Subcutaneous abdominal adipose tissue (tissue), 5 donors: Measurements from ENCODE around the gene TRAPPC3L.
"Not testable (repeated sequence)": the region's sequence is repeated elsewhere in the genome, so short reads cannot be mapped to it uniquely, and the experiment has no call there.

Source experiments
- H3K27ac ChIP-seq: one replicate; pipeline ENCODE4 v1.7.0; 2013; ENCODE audit warnings: low read depth, mild to moderate bottlenecking, inconsistent platforms, low read length, moderate library complexity
- H3K27me3 ChIP-seq, 5 donors: one replicate each; pipeline ENCODE4 v1.7.0; 2013; ENCODE audit warnings: low read length in 5 of 5, inconsistent platforms in 1 of 5; ENCODE audit not compliant: control insufficient read depth in 5 of 5, insufficient read depth in 4 of 5
- H3K36me3 ChIP-seq, 5 donors: one replicate each; pipeline ENCODE4 v1.7.0; 2013; ENCODE audit warnings: low read length in 5 of 5; ENCODE audit not compliant: control insufficient read depth in 5 of 5, insufficient read depth in 5 of 5
- H3K4me1 ChIP-seq, 5 donors: one replicate each; pipeline ENCODE4 v1.7.0; 2013; ENCODE audit warnings: low read length in 5 of 5, mild to moderate bottlenecking in 3 of 5, moderate library complexity in 1 of 5; ENCODE audit not compliant: control insufficient read depth in 5 of 5, insufficient read depth in 5 of 5
- H3K4me3 ChIP-seq, 5 donors: one replicate each; pipeline ENCODE4 v1.7.0; 2013; ENCODE audit warnings: low read length in 5 of 5, low read depth in 1 of 5
- H3K9ac ChIP-seq, 5 donors: one replicate each; pipeline ENCODE4 v1.7.0; 2013; ENCODE audit warnings: low read length in 5 of 5, mild to moderate bottlenecking in 4 of 5, moderate library complexity in 3 of 5
- H3K9me3 ChIP-seq, 5 donors: one replicate each; pipeline ENCODE4 v1.7.0; 2013; ENCODE audit warnings: low read length in 5 of 5; ENCODE audit not compliant: control insufficient read depth in 5 of 5
- donor health status: healthy.
- donor health status: healthy.
- donor health status: healthy.
- donor health status: healthy.
- donor health status: healthy.

TRAPPC3L gene

DNA sequence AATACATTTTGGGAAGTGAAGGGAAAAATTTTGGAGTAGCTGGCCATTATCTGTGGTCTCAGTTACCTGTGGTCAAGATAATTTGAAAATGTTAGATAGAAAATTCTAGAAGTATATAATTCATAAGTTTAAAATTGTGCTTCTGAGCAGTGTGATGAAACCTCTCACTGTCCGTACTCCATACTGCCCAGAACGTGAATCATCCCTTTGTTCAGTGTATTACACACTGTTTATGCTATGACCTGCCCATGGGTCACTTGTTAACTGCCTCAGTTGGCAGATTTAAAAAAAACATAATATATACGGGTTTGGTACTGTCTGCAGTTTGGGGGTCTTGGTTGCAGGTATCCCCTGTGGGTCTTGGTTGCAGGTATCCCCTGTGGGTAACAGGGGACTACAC is 38.2 kb downstream of the TRAPPC3L start:
- no peak overlapping the region for H3K4me3 ChIP-seq

DNA sequence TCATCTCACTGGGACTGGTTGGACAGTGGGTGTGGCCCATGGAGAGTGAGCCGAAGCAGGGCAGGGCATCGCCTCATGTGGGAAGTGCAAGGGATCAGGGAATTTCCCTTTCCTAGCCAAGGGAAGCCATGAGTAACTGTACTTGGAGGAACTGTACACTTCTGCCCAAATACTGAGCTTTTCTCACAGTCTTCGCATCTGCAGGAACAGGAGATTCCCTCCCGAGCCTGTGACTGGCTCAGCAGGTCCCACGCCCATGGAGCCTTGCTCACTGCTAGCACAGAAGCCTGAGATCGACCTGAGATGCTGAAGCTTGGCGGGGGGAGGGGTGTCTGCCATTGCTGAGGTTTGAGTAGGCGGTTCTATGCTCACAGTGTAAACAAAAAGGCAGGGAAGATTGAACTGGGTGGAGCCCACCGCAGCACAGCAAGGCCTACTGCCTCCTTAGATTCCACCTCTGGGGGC is 44.5 kb downstream of the TRAPPC3L start:
- Histone ChIP-seq H3K4me1 (no peaks in the 10 kb centered on the region), H3K27me3 (no peaks in the 10 kb centered on the region), H3K27ac (no peak overlapping the region), H3K9ac (no peak overlapping the region), H3K36me3 (no peaks in the 10 kb centered on the region), H3K4me3 (no peak overlapping the region), H3K9me3 (no peaks in the 10 kb centered on the region)

More for the DNA sequence above, 38.2 kb downstream of the TRAPPC3L start:
- H3K4me1 ChIP-seq: peaks cover 0 to 12% (median 5%) of the 10 kb centered on the region in 5 donors
- no peak overlapping the region for H3K9ac ChIP-seq
- H3K27me3 ChIP-seq: no peaks in the 10 kb centered on the region
- no peaks in the 10 kb centered on the region for H3K36me3 ChIP-seq
- no peaks in the 10 kb centered on the region for H3K9me3 ChIP-seq
- H3K27ac ChIP-seq: no peak overlapping the region

DNA sequence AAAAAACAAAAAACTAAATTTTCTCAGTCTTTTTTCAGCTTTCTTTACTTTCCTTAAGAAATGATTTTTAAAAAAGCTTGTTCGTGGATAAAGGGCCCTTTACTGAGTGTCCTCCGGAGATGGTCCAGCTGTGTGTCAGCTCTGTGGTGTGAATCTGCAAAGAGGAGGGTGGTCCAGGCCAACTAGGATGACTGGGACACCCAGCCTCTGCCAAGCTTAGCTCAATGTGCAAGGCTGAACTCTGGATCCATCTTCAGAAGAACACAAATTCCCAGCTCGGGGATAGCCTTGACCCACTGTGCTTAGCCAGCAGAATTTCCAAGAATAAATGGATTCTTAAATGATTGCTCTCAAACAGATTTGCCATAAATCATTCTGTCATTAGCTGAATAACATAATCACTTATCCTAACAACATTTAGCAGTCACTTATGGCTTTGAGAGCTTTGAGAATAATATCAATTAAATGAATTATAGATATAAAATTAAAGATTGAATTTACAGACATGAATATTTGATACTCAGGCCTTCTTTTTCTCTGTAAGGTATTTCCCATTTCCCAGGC is 48.3 kb downstream of the TRAPPC3L start:
- Histone ChIP-seq H3K9ac (no peak overlapping the region), H3K4me1 (no peaks in the 10 kb centered on the region), H3K4me3 (no peak overlapping the region), H3K9me3 (no peaks in the 10 kb centered on the region), H3K36me3 (no peaks in the 10 kb centered on the region), H3K27ac (no peak overlapping the region), H3K27me3 (no peaks in the 10 kb centered on the region)

DNA sequence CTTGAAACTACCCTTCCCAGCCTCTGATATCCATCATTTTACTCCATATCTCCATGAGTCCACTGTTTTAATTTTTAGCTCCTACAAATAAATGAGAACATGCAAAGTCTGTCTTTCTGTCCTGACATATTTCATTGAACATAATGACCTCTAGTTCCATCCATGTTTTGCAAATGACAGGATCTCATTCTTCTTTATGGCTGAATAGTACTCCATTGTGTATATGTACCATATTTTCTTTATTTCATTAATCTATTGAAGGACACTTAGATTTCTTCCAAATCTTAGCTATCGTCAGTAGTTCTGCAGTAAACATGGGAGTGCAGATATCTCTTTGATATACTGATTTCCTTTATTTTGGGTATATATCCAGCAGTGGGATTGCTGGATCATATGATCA is 50.3 kb downstream of the TRAPPC3L start:
- not testable (repeated sequence) for H3K4me3 ChIP-seq, H3K4me1 ChIP-seq, H3K36me3 ChIP-seq, H3K9ac ChIP-seq, H3K27ac ChIP-seq, H3K27me3 ChIP-seq, H3K9me3 ChIP-seq

DNA sequence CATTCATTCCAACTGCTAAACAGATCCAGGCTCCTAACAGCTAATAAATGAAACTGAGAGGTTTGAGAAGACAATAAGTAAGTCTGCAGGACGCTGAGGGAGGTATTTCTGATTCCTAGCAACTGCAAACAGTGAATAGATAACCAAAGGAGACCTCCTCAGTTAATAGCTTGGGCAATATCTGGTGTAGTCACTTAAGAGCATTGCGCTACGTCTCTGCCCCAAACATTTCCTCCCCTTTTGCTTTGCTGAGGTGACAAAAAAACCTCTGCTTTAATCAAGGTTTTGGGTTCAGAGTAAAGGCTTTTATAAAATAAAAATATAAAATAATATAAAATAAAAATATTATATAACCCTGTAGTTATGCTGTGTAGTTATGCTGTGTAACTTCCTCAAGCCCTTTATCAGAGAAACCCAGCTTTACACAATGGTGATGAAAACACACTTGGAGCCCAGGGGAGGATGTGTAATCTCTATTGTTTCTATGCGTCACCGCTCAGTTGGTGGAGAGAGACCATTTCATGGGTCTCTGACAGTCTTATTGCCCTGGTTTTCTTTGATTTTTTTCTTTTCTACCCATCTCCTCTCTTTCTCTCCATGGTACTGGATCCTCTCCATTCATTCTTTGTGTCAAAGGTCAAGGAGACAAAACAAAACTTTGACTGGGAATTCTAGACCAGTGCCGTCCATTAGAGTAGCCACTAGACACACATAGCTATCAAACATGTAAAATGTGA is 53.0 kb downstream of the TRAPPC3L start:
- H3K9me3 ChIP-seq: no peaks in the 10 kb centered on the region
- no peaks in the 10 kb centered on the region for H3K27me3 ChIP-seq
- H3K9ac ChIP-seq: no peak overlapping the region
- no peaks in the 10 kb centered on the region for H3K4me1 ChIP-seq
- H3K4me3 ChIP-seq: no peak overlapping the region
- no peaks in the 10 kb centered on the region for H3K36me3 ChIP-seq
- no peak overlapping the region for H3K27ac ChIP-seq

DNA sequence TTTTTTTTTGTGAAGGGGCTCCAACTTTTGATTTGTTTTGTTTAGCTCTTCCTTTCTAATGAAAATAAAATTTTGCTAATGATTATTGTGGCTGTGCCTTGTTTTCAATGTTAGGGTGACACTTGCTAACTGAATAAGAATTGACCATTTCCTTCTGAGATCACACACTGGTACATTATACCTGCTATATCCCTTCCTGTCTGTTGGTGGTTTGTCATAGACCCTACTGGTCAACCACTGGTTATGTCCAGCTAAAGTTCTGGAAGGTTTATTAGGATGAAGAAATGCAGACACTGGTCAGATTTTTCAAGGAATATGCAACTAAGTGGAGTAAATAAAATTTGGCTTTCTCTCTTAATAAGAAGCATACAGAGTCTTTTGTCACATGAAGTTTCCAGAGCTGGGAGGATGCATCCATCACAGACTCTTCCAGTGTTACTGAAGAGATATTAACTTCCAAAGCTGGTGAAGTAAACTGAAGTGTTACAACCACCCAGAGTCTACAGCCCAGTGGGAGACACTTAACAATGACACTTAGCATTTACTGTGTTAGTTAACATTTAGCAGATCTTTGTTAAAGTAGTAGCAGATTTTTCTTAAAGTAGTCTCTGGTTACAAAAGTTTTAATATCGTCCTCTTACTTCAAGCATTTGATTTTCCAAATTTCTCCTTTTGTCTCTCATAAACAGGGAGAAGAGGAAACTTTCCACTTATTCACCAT is 53.7 kb downstream of the TRAPPC3L start:
- Histone ChIP-seq H3K27me3 (no peaks in the 10 kb centered on the region), H3K36me3 (no peaks in the 10 kb centered on the region), H3K27ac (no peak overlapping the region), H3K9me3 (no peaks in the 10 kb centered on the region), H3K4me3 (no peak overlapping the region), H3K9ac (no peak overlapping the region), H3K4me1 (no peaks in the 10 kb centered on the region)

DNA sequence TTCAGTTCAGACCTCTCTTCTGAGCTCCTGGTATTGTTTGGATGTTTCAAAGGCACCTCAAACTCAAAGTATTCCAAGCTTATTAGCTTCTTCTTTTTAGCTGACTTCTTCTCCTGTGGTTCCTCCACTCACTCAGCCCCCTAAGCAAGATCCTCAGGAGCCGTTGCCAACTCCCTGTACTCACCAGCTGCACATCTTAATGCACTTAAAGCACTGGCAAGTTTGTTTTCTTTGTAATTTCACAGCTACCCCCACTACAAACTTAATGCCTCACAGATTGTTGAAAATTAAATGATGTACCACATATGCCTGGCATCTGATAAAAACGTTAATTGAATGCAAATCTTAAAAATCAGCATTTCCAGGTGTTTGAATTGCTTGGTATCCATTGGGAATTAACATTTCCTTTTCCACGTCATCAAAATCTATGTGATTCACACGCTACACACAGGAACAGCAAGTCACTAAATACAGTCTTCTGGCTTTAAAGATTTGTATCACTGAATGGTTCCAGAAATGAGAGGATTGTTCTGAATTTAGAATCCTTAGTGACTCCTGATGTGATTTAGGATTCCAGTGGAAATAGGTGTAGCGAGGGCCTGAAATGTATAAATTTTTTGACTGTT is 59.8 kb downstream of the TRAPPC3L start:
- Histone ChIP-seq H3K27ac (no peak overlapping the region), H3K27me3 (no peaks in the 10 kb centered on the region), H3K9me3 (no peaks in the 10 kb centered on the region), H3K9ac (no peak overlapping the region), H3K36me3 (no peaks in the 10 kb centered on the region), H3K4me1 (no peaks in the 10 kb centered on the region), H3K4me3 (no peak overlapping the region)

DNA sequence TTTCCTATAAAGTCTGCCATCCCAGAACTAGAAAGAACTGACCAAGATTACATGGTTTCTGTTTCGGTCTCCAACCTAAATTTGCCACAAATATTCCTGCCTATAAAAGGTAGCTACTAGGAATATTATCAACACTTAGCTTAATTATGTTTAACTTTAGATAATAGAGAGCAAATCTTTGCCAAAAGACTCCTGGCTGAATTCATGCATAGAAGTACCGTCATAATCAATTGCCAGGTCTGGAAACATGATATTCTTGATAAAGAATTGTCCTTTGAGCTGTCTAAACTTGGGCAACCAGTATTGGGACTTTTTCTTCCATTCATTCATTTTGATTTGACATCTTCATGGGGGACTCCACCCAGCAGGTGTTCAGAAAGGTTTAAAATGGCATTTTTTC is 61.9 kb downstream of the TRAPPC3L start:
- H3K4me1 ChIP-seq: no peaks in the 10 kb centered on the region
- H3K27ac ChIP-seq: no peak overlapping the region
- no peak overlapping the region for H3K9ac ChIP-seq
- no peaks in the 10 kb centered on the region for H3K36me3 ChIP-seq
- no peaks in the 10 kb centered on the region for H3K9me3 ChIP-seq
- H3K4me3 ChIP-seq: no peak overlapping the region
- H3K27me3 ChIP-seq: no peaks in the 10 kb centered on the region

DNA sequence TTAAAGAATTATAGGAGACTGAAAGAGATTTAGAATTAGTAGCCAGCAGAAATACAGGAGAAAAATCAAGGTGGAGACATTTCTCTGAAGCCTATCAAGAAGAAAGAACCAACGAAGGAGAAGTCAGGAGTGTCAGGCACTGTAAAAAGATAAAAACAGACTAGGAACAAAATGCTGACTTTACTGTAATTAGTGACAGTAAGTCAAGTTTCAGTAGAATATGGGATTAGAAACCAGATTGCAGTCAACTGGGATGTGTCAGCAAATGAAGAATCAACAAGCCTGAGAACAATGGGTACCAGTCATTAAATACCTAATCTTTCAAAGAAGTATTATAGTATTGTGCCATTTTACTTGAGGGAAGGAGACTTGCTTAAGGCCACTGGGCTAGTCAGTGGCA is 62.7 kb downstream of the TRAPPC3L start:
- H3K27me3 ChIP-seq: no peaks in the 10 kb centered on the region
- no peaks in the 10 kb centered on the region for H3K36me3 ChIP-seq
- H3K4me1 ChIP-seq: no peaks in the 10 kb centered on the region
- no peaks in the 10 kb centered on the region for H3K9me3 ChIP-seq
- no peak overlapping the region for H3K9ac ChIP-seq
- no peak overlapping the region for H3K27ac ChIP-seq
- no peak overlapping the region for H3K4me3 ChIP-seq
